HG02763 (cell line): ENCODE results near the gene NTHL1.

ENCODE experiments used
- ATAC-seq: cut with Tn5 transposase; IDR thresholded peaks from one replicate; pipeline ENCODE4 v1.9.1; 2021; ENCODE audit warnings: mild to moderate bottlenecking, moderate library complexity; ENCODE audit not compliant: unreplicated experiment

NTHL1 gene

DNA sequence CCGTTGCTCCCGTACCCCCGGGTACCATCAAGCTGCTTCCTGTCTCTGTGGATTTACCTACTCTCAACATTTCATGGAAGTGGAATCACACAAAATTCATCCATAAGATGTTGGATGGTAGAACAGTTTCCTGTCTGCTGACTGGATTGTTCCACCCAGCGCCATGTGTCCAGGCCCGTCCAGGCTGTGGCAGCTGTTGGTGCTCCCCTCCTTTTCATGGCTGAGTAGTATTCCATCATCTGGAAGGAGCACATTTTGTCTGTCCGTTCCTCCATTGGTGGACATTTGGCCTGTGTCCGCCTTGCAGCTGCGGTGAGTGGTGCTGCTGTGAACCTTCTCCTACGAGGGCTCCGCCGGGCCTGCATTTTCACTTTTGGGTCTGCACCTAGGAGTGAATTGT, 18.5 kb upstream of the NTHL1 start:
- no peak for ATAC-seq

GRCh38 chr16:2064368-2064945, 16.8 kb upstream of the NTHL1 start:
- no peak for ATAC-seq

DNA sequence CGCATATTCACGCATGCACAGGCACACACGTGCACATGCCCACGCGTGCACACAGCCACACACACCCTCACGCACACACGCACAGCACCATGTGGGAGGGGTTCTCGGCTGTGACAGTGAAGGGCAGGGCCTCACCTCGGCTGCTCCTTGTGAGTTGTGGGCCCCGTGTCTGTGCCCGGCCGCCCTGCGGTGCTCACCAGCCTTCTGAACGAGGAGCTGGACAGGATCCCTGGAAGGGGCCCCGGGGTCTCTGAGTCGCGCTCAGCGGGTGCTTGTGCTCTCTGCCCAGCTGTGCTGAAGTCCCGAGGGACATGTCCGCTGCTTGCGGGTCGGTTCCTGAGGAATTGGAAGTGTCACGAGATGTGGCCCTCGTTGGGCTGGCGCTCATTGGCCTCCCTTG, 16.2 kb upstream of the NTHL1 start:
- ATAC-seq = no peak

- no peak for ATAC-seq
Observed at GRCh38 chr16:2062801-2063200, 15.2 kb upstream of the NTHL1 start.

DNA sequence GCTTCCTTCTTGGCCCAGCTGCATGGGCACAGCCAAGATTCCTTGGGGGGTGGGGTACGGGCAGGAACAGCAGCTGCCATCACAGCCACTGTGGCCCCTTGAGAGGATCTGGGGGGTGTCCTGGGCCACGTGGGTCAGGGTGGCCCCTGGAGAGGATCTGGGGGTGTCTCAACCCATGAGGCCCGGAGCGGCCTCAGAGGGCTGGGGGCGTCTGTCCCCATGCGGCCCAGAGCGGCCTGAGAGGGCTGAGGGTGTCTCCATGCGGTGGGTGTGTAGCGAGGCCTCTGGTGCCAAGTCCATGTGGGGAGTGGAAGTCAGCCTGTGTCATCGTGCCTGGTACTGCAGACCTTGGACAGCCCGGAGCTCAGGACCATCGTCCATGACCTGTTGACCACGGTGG, 13.9 kb upstream of the NTHL1 start:
- ATAC-seq = no peak

DNA sequence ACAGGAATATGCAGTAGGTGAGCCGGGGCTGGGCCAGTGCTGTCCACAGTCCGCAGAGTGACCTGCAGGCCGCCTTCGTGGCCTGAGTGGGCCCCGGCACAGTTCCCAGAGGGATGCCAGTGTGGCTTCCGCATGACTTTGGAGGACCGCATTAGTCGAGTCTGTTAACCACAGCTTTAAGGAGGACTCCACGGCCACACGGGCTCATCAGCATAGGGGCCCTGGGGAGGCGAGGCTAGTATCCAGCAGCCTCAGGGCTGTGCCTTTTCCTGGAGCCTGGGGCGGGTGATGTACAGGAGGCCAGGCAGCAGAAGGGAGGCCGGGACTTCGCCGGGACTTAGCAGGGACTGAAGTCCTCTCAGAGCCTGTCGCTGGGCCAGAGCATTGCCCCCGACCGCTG, 13.4 kb upstream of the NTHL1 start:
- ATAC-seq = no peak

DNA sequence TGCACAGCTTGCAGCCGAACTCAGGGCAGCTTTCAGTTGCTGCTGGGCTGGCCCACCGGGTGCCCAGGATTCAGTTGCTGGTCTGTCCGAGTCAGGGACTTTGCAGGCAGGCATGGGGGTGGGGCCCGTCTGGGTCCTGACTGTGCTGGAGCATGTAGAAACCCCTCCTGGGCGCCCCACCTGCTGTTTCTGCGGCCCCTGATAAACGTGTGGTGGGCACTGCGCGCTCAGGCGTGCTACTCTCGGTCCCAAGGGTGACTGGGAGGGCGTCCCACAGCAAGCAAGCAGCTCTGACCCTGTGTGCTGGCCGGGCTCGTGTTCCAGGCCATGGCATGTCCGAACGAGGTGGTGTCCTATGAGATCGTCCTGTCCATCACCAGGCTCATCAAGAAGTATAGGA, 12.7 kb upstream of the NTHL1 start:
- ATAC-seq = no peak

- no peak for ATAC-seq
Observed at GRCh38 chr16:2058872-2059271, 11.2 kb upstream of the NTHL1 start.

DNA sequence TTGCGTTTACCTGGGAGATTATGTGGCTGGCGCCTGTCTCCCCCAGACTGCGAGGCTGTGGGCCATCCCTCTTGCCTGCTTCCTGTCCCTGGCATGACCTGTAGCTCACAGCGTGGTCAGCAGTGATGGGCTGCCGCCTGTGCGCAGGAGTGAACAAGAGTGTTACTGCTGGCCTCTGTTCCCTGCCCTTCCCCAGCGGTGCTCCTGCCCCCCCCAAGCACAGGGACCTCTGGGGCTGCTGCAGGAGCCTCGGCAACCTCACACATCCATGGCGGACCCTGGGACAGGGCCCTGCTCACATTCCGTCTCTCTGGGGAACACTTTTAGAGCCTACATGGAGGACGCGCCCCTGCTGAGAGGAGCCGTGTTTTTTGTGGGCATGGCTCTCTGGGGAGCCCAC, 10.8 kb upstream of the NTHL1 start:
- ATAC-seq = no peak

DNA sequence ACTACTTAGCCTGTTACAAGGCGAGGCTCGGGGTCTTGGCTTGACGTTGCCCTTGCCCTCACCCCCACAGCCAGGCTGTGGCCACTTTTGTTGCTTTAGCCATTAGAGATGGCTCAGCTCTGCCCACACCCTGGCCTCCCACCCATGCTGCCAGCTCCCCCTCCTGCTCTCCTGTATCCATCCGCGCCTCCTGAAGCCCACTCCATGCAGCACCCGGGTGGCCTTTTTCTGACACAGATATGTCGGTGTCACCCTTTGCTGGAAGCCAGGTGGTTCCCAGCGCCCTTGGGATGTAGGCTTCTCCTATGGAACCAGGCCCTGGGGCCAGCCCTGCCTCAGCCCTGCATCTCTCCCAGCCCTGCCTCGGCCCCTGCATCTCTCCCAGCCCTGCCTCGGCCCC, 9.8 kb upstream of the NTHL1 start:
- no peak for ATAC-seq

GRCh38 chr16:2056681-2057407, 9.2 kb upstream of the NTHL1 start:
- ATAC-seq = no peak

- ATAC-seq = no peak
Observed at GRCh38 chr16:2056077-2056476, 8.4 kb upstream of the NTHL1 start.

DNA sequence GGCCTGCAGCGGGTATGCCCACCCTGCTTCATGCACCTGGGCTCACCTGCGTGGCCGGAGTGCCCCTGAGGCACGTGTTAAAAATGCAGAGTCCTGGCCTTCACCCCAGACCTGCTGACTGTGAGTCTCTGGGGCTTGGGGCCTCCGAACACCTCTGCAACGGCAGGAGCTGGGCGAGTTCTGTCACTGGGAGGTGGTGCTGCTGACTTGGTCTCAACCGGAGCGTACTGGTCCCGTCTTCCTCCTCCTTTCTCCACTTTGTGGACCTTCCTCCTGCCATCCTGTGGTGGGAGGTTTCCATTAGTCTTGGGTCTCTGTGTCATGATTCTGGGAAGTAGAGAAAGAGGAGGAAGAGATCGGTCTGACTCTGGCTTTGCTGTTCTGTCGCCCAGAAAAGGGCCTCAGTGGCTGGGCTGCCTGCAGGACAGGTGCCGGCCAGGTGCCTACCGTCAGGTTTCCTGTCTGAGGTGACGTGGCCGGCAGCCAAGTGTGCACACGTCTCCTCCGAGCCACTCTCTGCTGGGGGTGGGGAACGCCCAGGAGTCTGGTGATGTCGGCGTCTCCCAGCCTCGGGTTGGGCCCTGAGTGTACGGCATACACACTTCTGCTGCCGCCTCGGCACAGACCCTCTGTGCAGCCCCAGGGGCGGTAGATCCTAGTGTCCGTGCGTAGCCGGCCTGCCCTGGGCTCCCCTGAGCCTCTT, 7.1 kb upstream of the NTHL1 start:
- ATAC-seq = no peak

DNA sequence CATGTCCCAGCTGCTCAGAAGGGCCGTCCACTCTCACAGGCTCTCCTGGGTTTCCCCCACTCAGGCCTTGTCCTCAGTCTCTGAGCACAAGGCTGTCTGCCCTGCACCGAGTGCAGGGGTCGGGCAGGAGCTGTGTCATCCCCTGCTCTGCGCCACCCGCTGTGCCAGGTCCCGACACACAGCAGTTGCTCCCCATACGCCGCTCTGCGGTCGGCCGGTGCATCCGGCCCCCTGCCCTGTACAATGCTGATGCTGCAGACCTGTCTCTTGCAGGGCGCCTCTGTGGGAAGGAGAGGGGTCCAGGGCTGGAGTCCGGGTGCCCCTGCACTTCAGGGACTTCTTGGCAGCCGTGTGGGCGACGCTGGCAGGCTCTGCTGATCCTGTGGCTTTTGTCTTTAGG, 6.3 kb upstream of the NTHL1 start:
- ATAC-seq = no peak

- no peak for ATAC-seq
Observed at GRCh38 chr16:2053211-2053610, 5.6 kb upstream of the NTHL1 start.

- ATAC-seq = peak; percentile 1
Observed at GRCh38 chr16:2048116-2048543, 496 bp upstream of the NTHL1 start.

GRCh38 chr16:2046893-2047329, 723 bp downstream of the NTHL1 start:
- no peak for ATAC-seq

GRCh38 chr16:2045965-2046892, 1.4 kb downstream of the NTHL1 start:
- ATAC-seq = no peak

DNA sequence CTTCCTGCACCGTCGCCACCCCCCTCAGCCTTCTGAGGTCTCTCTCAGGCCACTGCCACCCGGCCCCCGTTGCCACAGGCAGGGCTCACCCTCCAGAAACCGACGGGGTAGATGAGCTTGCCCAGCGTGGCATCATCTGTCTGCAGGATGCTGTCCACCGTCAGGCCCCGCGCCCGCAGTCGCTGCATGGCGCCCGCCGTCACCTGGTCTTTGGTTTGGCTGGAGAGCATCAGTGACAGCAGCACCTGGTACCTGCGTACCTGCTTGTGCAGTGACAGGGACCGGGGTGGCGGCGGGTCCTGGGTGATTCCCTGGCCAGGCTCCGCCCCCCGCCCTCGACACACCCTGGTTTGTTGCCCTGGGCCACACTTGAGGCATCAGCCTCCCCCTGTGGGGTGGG, 3.1 kb downstream of the NTHL1 start:
- no peak for ATAC-seq

DNA sequence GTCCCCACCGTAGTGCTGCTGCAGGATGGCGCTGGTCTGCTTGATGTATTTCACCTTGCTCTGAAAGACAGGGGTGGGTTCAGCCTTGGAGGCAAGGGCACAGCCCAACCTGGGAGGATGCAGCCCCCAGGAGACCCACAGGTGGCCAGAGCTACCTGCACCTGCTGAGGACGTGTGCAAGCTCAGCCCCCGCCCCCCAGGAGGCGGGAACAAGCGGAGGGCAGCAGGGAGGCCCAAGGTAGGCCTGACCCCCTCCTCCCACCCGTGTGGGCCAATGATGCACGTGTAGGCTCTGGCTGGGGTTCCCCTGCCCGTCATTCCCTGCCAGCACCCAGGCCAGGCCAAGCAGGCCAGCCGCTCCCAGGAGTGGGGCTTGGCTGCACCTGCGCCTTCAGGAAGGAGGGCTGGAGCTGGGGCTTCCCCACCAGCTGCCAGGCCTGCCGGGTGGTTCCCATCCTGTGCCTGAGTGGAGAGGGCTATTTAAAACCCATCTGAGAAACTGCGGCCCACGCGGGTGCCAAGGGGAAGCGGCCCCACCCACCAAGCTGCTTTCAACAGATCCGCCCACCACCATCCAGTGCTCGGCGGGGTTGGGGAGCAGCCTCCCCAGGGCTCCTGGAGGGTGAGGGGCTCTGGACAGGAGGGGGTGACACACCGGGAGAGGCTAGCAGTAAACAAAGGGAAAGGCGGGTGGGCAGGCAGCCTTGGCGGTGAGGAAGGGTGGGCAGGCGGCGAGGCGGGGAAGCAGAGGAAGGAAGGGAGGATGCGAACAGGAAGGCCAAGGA, 3.8 kb downstream of the NTHL1 start:
- ATAC-seq = no peak
